HG03095 (cell line): ENCODE measurements around the gene ADAM8.
"Not testable (repeated sequence)": the region's sequence is repeated elsewhere in the genome, so short reads cannot be mapped to it uniquely, and the experiment has no call there.

ENCODE experiments used
- ATAC-seq: cut with Tn5 transposase; IDR thresholded peaks from one replicate; pipeline ENCODE4 v1.9.1; 2021; ENCODE audit warnings: moderate library complexity; ENCODE audit not compliant: unreplicated experiment

The ADAM8 gene

DNA sequence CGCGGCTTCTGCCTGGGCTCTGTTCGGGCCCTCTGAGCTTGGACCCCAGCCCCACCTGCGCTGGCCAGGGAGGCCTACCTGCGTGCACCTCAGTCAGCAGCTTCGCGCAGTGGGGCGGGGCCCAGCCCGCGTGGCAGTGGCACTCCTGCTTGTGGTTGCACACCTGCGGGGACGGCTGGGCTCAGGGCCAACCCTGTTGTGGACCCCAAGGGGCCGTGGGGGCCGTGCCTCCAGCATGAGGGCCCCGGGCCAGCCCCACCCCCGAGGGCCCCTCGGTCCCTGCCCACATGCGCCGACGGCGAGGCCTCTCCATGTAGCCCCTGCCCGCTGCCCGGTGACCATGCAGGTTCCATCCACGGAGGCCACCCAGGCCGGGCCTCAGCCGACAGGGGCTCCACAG lies 7.3 kb downstream of the ADAM8 start:
- no peak for ATAC-seq

GRCh38 chr10:133268532-133268931 lies 8.1 kb downstream of the ADAM8 start:
- no peak for ATAC-seq

DNA sequence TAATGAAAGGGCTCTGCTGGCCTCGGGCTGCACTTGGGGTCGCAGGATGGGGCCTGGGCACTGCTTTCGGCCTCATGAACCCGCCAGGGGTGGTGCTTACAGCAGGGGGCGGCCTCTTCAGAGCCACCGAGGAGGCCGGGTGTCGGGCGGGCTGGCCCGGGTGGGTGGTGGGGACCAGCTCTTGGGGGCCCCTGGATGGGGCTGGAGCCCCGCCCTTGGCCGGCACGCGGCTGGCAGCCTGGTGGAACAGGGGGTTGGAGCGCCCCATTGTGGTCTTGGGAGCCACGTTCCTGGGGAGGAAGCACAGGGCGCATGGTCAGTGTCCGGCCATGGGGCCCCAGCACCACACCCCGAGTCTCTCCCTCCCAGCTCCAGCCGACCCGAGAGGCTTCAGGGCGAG lies 8.8 kb downstream of the ADAM8 start:
- ATAC-seq: no peak

- no peak for ATAC-seq
Measured at GRCh38 chr10:133267293-133267692, 9.4 kb downstream of the ADAM8 start.

DNA sequence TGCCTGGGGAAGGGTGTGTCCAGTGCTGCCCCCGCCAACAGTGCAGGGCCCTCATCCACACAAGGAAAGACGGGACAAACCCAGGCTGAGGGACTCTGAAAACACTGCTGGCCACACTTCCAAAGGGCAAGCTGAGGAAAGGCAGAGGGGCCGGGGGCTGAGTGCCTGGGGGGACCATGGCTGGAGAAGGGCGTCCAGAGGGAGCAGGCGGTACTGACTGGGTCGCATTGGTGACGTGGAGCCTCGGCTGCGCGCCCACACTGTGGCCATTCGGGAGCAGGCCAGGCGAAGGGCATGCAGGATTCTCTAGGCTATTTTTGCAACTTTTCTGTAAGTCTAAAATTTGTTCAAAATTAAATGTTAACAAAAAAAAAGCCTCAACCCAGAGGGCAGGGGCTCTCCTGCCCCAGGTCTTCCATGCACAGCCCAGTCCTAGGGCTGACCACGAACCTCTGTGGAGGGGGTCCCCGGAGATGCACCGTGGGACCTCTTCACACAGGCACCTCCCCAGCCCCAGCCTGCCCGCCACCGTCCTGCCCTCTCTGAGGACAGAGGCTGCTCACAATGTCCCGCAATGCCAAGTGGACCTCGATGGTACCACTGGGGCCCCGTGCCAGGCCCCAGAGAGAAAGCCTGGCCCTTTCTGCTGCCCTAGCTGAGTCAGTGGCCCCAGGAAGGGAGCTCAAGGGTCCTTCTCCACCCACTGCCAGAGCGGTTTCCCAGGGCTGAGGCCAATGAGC lies 10.4 kb downstream of the ADAM8 start:
- no peak for ATAC-seq

DNA sequence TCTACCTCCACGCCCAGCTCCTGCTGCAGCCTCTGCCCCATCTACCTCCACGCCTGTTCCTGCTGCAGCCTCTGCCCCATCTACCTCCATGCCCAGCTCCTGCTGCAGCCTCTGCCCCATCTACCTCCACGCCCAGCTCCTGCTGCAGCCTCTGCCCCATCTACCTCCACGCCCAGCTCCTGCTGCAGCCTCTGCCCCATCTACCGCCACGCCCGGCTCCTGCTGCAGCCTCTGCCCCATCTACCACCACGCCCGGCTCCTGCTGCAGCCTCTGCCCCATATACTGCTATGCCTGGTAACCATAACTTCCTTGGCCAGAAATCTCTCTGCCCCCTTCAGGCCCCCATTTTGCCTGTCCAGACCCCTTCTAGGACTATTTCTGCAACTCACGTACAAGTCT lies 11.6 kb downstream of the ADAM8 start:
- ATAC-seq: not testable (repeated sequence)

DNA sequence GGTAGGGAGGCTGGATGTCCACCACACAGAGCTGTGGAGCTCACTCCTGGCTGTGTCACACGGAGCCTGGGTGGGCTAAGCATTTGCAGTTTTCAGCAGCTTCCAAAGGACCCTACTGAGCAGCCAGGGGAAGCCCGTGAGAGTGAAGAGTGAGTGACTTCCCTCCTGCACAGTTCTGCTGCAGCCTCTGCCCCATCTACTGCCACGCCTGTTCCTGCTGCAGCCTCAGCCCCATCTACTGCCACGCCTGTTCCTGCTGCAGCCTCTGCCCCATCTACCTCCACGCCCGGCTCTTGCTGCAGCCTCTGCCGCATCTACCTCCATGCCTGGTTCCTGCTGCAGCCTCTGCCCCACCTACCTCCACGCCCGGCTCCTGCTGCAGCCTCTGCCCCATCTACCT lies 12.2 kb downstream of the ADAM8 start:
- ATAC-seq: no peak

GRCh38 chr10:133263674-133264073 lies 13.0 kb downstream of the ADAM8 start:
- no peak for ATAC-seq

GRCh38 chr10:133262696-133263095 lies 14.0 kb downstream of the ADAM8 start:
- no peak for ATAC-seq

DNA sequence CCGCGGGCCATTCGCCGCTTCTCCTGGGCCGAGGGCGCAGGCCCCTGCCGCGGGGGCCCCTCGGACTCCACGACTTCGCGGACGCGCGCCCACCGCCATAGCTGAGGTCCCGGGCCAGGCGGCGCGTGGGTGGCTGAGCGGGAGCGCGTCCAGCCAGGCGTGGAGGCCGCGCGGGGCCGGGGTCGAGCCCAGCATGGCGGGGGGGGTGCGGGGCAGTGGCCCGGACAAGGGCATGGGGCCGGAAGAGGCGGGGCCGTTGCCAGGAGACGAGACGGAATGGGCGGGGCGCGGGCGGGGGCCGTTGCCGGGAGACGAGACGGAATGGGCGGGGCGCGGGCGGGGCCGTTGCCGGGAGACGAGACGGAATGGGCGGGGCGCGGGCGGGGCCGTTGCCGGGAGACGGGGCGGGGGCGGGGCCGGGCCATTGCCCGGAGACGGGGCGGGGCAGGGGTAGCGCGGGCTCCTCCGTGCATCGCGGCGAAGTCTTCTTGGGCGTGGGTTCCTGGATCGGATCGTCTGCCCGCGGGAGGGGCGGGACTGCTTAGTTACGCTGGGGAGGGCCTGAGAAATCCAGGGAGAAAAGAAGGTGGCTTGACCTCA lies 14.8 kb downstream of the ADAM8 start:
- ATAC-seq: peak; percentile 60

GRCh38 chr10:133260895-133261725 lies 15.6 kb downstream of the ADAM8 start:
- ATAC-seq: peak; percentile 45

DNA sequence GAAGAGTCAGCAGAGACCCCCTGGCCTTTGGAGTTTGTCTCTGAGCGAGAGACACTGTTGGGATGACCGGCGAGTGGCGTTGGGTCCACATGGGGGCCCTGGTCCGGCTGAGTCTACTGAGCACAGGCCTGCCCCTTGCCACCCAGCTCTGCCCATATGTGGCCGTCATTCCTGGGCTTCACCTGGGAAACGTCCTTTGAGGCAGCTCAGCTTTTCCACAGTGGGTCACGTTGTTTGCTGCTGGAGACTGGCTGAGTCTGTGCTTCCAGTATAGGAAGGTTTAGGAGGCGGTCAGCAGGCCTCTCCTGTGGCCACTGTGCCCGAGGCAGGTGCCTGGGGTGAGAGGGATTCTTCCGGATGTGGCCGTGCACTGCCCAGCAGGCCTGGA lies 17.1 kb downstream of the ADAM8 start:
- ATAC-seq: no peak

DNA sequence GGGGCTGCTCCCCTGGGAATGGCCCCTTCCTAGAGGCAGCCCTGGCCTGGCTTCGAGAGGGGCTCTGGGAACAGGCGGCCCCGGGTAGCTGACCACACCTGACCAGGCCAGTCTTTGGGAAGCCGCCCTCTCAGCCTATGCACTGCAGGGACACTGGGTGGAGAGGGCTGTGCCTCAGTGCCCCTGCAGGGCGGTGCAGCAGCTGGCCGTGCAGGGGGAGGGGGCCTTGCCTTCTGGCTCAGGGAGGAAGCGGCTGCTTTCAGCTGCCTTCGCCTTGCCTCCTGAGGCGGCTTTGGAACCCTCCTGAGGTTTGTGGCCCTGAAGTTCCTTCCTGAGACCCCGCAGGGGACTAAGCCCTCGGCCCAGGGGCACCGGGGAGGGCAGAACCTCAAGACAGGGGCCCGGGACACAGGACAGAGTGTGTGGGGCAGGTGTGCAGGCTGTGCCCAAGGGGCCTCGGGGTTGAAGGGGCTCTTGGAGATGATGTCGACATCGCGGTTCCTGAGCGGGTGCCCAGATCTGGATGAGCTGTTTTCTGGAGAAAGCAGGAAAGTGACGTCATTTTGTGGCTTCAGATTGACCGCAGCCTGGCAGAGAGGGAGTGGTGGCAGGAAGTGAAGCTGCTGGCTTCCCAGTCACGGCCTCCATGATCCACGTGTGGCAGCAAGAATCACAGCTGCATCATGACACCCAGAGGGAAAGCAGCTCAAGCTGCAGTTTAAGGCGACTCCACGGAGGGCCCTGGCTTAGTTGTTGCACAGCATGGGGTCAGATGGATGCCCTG lies 17.7 kb downstream of the ADAM8 start:
- no peak for ATAC-seq

GRCh38 chr10:133258066-133258817 lies 18.4 kb downstream of the ADAM8 start:
- no peak for ATAC-seq

DNA sequence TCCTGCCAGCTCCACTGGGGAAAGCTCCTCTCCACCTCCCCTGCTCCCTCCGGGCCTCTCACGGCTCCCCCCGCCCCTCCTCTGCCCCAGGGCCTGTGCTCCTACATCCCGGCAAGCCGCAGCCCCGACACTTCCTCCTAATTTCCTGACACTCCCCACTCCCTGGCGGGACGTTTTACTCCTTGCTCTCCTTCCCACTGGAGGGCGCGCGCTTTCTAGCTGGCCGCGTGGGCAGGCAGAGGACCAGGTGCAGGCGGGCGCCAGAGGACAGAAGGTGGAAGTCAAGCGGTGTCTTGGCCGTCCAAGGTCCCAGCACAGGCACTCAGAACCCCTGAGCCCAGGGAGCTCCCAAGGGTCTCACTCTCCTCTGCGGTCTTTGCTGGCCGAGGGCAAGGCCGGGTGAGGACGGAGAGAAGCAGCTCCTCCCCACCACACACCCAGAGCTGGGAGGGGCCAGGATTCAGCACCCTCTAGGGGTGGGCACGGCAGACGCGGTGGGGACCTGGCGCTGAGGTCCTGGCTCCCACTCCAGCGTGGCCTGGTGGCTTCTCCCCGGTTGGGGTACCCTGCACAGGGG lies 19.1 kb downstream of the ADAM8 start:
- ATAC-seq: no peak

GRCh38 chr10:133255323-133255722 lies 21.3 kb downstream of the ADAM8 start:
- no peak for ATAC-seq

DNA sequence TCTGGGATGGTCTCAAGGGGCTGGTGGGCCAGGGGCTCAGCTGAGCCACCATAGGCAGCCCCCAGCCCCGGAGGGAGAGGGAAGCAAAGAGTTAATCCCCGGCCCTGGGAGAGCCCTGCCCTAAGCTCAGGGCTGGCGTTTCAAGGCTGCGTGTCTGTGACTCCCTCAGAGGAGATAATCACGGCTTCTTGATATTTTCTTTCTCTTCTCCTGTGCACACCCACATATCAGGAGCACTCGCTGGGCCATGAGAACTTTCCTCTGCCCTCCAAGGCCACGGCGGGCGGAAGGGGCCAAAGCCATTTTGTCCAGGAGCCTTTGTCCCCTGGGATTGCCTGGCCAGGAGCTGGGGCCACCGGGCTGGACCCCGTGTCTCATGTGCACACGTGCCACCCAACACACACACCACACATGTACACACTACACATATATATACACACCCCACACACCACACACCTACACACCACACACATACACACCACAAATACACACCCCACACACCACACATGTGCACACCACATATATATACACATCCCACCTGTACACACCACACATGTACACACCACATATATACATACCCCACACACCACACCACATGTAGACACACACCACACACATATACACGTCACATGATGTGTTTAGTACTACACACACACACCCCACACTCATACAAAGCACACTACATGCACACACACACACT lies 22.1 kb downstream of the ADAM8 start:
- ATAC-seq: no peak

- ATAC-seq: no peak
Measured at GRCh38 chr10:133253361-133253955, 23.2 kb downstream of the ADAM8 start.

DNA sequence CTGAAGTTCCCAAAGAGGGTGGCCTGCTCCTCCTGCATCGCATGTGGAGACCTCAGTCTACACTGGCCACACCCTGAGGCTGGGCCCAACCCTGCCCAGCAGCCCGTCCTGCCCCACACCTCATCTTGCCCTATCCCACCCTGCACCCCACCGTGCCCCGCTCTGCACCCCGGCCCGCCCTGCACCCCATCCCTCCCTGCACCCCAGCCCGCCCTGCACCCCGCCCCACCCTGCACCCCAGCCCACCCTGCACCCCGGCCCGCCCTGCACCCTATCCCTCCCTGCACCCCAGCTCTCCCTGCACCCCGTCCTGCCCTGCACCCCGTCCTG lies 24.5 kb downstream of the ADAM8 start:
- ATAC-seq: no peak
